ENCODE results near the gene UBE3D. TPM values are rescaled to one million over a fixed set of nuclear protein-coding genes. Genes with fewer than 3 reads are reported as not detected.
"Not testable (repeated sequence)": the region's sequence is repeated elsewhere in the genome, so short reads cannot be mapped to it uniquely, and the experiment has no call there.

Gene UBE3D
- total RNA-seq, 1 experiment from 2014 or later: 5.5 TPM

DNA sequence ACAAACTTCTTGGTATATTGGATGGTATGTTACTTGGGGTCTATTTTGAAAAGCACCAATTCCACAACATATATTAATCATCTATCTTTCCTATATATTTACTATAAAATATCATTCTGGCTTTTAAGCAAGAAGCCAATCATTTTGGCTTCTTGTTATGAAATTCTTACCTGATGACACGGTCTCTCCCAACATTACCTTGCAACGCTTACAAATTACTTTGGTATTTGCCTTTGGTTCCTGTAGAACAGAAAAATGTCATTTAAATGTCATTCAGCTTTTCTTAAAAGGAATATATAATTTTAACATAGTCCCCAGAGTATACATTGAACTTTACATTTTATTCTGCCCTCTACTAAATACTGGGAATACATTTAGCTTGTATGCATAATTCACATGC, 27.4 kb downstream of the UBE3D start:
- Histone ChIP-seq H3K9me3 (ENCODE audit: insufficient read depth, low read depth) (no peaks in the 10 kb centered on the region), H3F3A (ENCODE audit: insufficient read depth, low read depth) (no peaks in the 10 kb centered on the region), H3K36me3 (ENCODE audit: low read depth) (no peaks in the 10 kb centered on the region), H3K27ac (no peak overlapping the region), H3K4me2 (no peak overlapping the region), H4K20me1 (ENCODE audit: insufficient read depth) (no peaks in the 10 kb centered on the region), H3K79me2 (ENCODE audit: low read depth) (no peaks in the 10 kb centered on the region), H3K4me1 (replicated peaks; ENCODE audit: insufficient read depth) (no peaks in the 10 kb centered on the region), H3K4me3 (no peak overlapping the region), H3K27me3 (ENCODE audit: insufficient read depth, low read depth) (no peaks in the 10 kb centered on the region), H2AFZ (no peak overlapping the region), H3K9me2 (ENCODE audit: insufficient read depth) (no peaks in the 10 kb centered on the region)
- no TSS peak for BruUV-seq (replicated peaks)
- POLR2A ChIA-PET (ENCODE audit: unreplicated experiment): interaction anchor here (0.6 kb wide), 2 partner anchors 177 to 777 kb away, joined by 4 to 13 read pairs; no protein-coding TSS in a partner anchor
- CTCF ChIA-PET: no interaction called here
- TF ChIP-seq, protein P1, sequence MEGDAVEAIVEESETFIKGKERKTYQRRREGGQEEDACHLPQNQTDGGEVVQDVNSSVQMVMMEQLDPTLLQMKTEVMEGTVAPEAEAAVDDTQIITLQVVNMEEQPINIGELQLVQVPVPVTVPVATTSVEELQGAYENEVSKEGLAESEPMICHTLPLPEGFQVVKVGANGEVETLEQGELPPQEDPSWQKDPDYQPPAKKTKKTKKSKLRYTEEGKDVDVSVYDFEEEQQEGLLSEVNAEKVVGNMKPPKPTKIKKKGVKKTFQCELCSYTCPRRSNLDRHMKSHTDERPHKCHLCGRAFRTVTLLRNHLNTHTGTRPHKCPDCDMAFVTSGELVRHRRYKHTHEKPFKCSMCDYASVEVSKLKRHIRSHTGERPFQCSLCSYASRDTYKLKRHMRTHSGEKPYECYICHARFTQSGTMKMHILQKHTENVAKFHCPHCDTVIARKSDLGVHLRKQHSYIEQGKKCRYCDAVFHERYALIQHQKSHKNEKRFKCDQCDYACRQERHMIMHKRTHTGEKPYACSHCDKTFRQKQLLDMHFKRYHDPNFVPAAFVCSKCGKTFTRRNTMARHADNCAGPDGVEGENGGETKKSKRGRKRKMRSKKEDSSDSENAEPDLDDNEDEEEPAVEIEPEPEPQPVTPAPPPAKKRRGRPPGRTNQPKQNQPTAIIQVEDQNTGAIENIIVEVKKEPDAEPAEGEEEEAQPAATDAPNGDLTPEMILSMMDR (conservative IDR thresholded peaks at IDR 0.05): no peak
- no peak for TF ChIP-seq EZH2 (IDR thresholded peaks at IDR 0.05; ENCODE audit: low read depth)
- DNase-seq: no peak
- intact Hi-C loops (cut with micrococcal nuclease; ENCODE audit: unreplicated experiment): no loop called here

DNA sequence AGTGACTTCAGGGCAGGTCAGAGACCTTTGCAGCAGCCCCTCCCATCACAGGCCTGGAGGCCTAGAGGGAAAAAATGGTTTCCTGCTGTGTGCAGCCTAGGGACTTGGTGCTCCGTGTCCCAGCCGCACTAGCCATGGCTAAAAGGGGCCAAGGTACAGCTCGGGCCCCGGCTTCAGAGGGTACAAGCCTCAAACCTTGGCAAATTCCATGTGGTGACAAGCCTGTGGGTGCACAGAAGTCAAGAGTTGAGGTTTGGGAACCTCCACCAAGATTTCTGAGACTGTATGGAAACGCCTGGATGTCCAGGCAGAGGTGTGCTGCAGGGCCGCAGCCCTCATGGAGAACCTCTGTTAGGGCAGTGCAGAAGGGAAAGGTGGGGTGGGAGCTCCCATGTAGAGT, 34.0 kb downstream of the UBE3D start:
- no TSS peak for BruUV-seq (replicated peaks)
- no peak for DNase-seq
- Histone ChIP-seq H3K4me1 (replicated peaks; ENCODE audit: insufficient read depth) (no peaks in the 10 kb centered on the region), H4K20me1 (ENCODE audit: insufficient read depth) (no peaks in the 10 kb centered on the region), H3K4me2 (no peak overlapping the region), H3K9me3 (ENCODE audit: insufficient read depth, low read depth) (no peaks in the 10 kb centered on the region), H3K4me3 (no peak overlapping the region), H3K36me3 (ENCODE audit: low read depth) (no peaks in the 10 kb centered on the region), H3K9me2 (ENCODE audit: insufficient read depth) (no peaks in the 10 kb centered on the region), H3K79me2 (ENCODE audit: low read depth) (no peaks in the 10 kb centered on the region), H3K27ac (no peak overlapping the region), H3F3A (ENCODE audit: insufficient read depth, low read depth) (no peaks in the 10 kb centered on the region), H3K27me3 (ENCODE audit: insufficient read depth, low read depth) (no peaks in the 10 kb centered on the region), H2AFZ (no peak overlapping the region)
- intact Hi-C loops (cut with micrococcal nuclease; ENCODE audit: unreplicated experiment): no loop called here
- CTCF ChIA-PET: no interaction called here
- TF ChIP-seq EZH2 (IDR thresholded peaks at IDR 0.05; ENCODE audit: low read depth): no peak
- TF ChIP-seq, protein P1 (conservative IDR thresholded peaks at IDR 0.05): no peak
- POLR2A ChIA-PET (ENCODE audit: unreplicated experiment): no interaction called here

DNA sequence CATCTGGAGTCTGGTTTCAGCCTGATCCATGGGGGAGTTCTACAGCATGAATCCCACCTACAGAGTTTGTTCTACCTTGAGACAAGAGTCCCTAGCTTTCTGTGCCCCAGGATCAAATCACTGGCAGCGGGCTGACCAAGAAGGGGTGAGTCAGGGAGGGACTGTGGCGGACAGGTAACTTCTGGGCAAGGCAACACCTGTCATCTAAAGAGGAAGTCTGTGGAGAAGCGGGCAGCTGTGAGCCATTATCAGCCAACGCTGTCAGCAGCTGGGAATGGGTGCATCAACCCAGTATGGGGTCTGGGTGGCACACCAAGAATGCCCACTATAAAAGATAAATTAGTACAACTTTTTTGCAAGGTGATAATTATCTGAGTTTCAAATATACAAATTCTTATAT, 45.9 kb downstream of the UBE3D start:
- Histone ChIP-seq H4K20me1 (ENCODE audit: insufficient read depth) (no peaks in the 10 kb centered on the region), H3K27me3 (ENCODE audit: insufficient read depth, low read depth) (no peaks in the 10 kb centered on the region), H3K4me3 (no peak overlapping the region), H3K9me3 (ENCODE audit: insufficient read depth, low read depth) (no peaks in the 10 kb centered on the region), H3K79me2 (ENCODE audit: low read depth) (no peaks in the 10 kb centered on the region), H3K27ac (no peak overlapping the region), H3K4me2 (no peak overlapping the region), H2AFZ (no peak overlapping the region), H3K9me2 (ENCODE audit: insufficient read depth) (no peaks in the 10 kb centered on the region), H3K36me3 (ENCODE audit: low read depth) (no peaks in the 10 kb centered on the region), H3K4me1 (replicated peaks; ENCODE audit: insufficient read depth) (no peaks in the 10 kb centered on the region), H3F3A (ENCODE audit: insufficient read depth, low read depth) (no peaks in the 10 kb centered on the region)
- CTCF ChIA-PET: no interaction called here
- TF ChIP-seq, protein P1 (conservative IDR thresholded peaks at IDR 0.05): no peak
- no peak for TF ChIP-seq EZH2 (IDR thresholded peaks at IDR 0.05; ENCODE audit: low read depth)
- POLR2A ChIA-PET (ENCODE audit: unreplicated experiment): no interaction called here
- BruUV-seq (replicated peaks): no TSS peak
- intact Hi-C loops (cut with micrococcal nuclease; ENCODE audit: unreplicated experiment): no loop called here
- DNase-seq: no peak

DNA sequence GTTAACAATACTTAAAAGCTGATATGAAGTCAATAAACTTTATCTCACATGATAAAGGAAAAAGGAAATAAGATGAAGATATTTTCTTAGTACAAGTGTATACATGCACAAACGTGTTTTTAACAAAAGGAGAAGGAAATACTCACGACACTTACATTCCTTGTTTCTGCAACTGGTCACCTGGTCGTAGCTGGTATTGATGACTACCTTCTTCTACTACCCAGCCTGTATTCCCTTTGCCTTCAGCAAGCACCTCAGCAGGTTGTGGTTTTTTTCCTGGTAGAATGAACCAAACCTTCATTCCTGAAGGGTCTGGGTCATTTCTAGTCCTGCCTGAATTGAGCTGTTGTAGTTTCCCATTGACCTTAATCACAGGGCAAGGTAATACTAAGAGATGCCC, 54.5 kb downstream of the UBE3D start:
- H3K79me2 ChIP-seq (ENCODE audit: low read depth); BruUV-seq (replicated peaks); H3K27me3 ChIP-seq (ENCODE audit: insufficient read depth, low read depth); H2AFZ ChIP-seq; H3K9me3 ChIP-seq (ENCODE audit: insufficient read depth, low read depth); H3F3A ChIP-seq (ENCODE audit: insufficient read depth, low read depth); CTCF ChIA-PET; POLR2A ChIA-PET (ENCODE audit: unreplicated experiment); H3K9me2 ChIP-seq (ENCODE audit: insufficient read depth); intact Hi-C loops (cut with micrococcal nuclease; ENCODE audit: unreplicated experiment); H3K4me2 ChIP-seq; H3K4me3 ChIP-seq; H4K20me1 ChIP-seq (ENCODE audit: insufficient read depth); H3K36me3 ChIP-seq (ENCODE audit: low read depth); DNase-seq; H3K27ac ChIP-seq: not testable (repeated sequence)
- peaks cover 17% of the 10 kb centered on the region for H3K4me1 ChIP-seq (replicated peaks; ENCODE audit: insufficient read depth)
